Kidney glomerular epithelial cell (primary cell): ENCODE results near the gene PARD3.

Source experiments
- DNase-seq: peaks from one replicate; lab custom pipeline; 2025; lab: John Stamatoyannopoulos, UW

The PARD3 gene

GRCh38 chr10:34824870-34825269, 9.8 kb upstream of the PARD3 start:
- DNase-seq: no peak

GRCh38 chr10:34821587-34822585, 6.8 kb upstream of the PARD3 start:
- DNase-seq: no peak

DNA sequence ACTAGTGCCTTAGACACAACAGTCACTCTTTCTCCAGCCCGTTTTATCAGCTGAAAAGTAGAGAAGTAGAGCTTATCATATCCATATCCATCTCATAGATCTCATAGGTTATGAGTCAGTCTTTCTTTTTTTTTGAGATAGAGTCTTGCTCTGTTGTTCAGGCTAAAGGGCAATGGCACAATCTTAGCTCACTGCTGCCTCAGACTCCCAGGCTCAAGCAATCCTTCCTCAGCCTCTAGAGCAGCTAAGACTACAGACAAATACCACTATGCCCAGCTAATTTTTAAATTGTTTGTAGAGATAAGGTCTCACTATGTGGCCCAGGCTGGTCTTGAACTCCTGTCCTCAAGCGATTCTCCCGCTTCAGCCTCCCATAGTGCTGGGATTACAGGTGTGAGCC, 2.5 kb upstream of the PARD3 start:
- DNase-seq: no peak

- DNase-seq: no peak
Observed at GRCh38 chr10:34817054-34817453, 2.0 kb upstream of the PARD3 start.

- DNase-seq: no peak
Observed at GRCh38 chr10:34816501-34817002, 1.5 kb upstream of the PARD3 start.

DNA sequence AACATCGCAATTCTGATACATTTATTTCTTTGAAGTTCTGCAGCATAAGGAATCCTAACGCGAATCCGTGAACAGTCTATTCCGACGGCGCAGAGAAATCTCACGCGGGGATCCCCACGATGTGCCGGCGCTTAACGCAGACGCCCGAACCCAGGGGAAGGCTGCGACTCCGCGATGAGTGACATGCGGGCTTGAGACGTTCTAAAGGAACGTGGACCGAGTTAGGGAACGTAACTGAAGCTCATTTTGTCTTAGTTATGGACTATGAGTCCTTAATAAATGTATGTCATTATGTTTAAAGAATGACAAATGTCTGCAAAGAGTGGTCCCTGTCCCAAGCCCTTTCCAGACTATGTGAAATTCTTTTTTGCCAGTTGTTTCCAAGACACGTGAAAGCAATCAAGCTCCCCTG, 995 bp upstream of the PARD3 start:
- no peak for DNase-seq

GRCh38 chr10:34814913-34815184, 247 bp downstream of the PARD3 start:
- no peak for DNase-seq

DNA sequence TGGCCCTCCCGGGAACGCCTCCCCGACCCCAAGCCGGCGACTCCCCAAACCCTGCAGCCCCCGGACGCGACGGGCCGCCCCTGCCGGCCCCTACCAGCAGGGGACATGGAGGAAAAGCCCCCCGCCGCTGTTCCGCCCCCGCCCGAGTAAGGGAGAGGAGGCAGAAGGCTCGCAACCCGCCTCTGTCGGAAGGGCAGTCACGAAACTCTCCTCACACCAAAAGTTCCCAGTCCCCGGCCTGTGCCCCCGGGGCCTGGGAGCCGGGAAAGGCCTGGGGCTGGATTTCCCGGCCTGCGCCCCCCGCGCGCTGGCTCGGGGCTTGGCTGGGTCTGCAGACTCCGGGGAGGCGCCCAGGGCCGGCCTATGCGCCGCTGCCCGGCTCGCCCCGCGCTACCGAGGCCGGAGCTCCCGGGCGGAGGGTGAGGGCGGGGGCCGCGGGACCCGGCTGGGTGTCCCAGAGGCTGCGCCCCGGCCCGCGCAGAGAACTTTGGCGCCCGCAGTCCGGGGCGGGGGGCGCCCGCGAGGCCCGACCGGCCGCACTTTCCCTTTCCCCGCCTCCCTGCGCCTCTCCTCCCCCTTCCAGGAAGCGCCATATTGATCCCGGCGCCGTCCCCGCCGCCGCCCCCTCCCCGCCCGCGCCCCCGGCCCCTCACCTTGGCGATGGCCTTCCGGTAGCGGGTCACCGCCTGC, 728 bp downstream of the PARD3 start:
- peak; percentile 16 for DNase-seq

- DNase-seq: peak; percentile 65
Observed at GRCh38 chr10:34813626-34814222, 1.4 kb downstream of the PARD3 start.

DNA sequence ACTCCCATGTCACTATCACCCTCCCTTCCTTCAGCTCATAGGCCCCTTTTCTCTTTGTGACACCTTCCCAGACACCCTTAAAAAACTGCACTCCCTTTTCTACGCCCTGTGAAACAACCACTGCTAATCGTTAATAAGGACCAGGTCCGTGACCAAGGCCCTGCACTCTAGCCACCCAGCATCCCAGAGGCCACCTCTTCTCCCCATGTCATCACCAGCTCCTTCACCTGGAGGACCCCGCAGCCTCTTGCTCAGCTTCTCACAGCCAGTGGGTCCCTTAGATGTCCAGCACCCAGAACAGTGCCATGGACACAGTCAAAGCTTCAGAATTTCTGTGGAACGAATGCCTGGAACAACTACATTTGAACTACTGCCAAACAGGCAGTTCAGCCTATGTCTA, 2.3 kb downstream of the PARD3 start:
- DNase-seq: no peak

GRCh38 chr10:34811968-34812514, 3.1 kb downstream of the PARD3 start:
- peak; percentile 55 for DNase-seq

- no peak for DNase-seq
Observed at GRCh38 chr10:34811126-34811967, 3.7 kb downstream of the PARD3 start.

- DNase-seq: no peak
Observed at GRCh38 chr10:34809796-34810195, 5.3 kb downstream of the PARD3 start.

GRCh38 chr10:34808801-34809745, 6.0 kb downstream of the PARD3 start:
- DNase-seq: peak; percentile 60

- DNase-seq: no peak
Observed at GRCh38 chr10:34808336-34808735, 6.8 kb downstream of the PARD3 start.

- no peak for DNase-seq
Observed at GRCh38 chr10:34804306-34804705, 10.8 kb downstream of the PARD3 start.

- DNase-seq: no peak
Observed at GRCh38 chr10:34802692-34803091, 12.4 kb downstream of the PARD3 start.

- no peak for DNase-seq
Observed at GRCh38 chr10:34801097-34801733, 13.9 kb downstream of the PARD3 start.

DNA sequence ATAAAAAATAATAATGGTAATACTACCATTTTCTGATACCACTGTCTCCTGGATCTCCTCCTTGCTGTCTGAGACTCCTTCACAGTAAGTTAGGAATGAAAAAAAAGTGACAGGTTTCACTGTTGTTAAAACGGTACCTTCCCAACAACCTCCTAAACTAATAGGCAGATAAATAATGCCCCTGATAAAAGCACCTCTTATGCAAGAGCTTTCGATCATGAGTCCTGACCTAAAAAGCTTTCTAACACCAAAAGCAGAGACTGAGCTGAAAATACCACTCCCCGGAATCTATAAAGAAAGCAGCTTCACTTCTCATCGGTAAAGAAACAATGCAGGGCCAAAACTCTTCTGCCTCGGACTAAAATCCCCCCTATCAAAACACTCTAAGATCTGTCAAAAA, 14.5 kb downstream of the PARD3 start:
- no peak for DNase-seq

- no peak for DNase-seq
Observed at GRCh38 chr10:34798654-34799053, 16.4 kb downstream of the PARD3 start.
